AG04450 (cell line): ENCODE measurements around the gene IGSF5. TPM values are rescaled to one million over a fixed set of nuclear protein-coding genes. Genes with fewer than 3 reads are reported as not detected.
"Not testable (repeated sequence)": the region's sequence is repeated elsewhere in the genome, so short reads cannot be mapped to it uniquely, and the experiment has no call there.

Experiments
- CTCF ChIA-PET: fragments of 300-600, 350-600 bp; formaldehyde crosslinking; extraction: SDS; loops from one replicate; lab custom pipeline; 2022; ENCODE audit warnings: antibody characterized with exemption, inconsistent platforms; lab: Charles Lee
- POLR2A ChIA-PET: fragments of 350-600 bp; formaldehyde crosslinking; extraction: SDS; loops from one replicate; lab custom pipeline; 2021; ENCODE audit warnings: antibody characterized with exemption, inconsistent platforms; lab: Yijun Ruan, JAX
- DNase-seq: peaks from one replicate; pipeline ENCODE4 v3.0.0-alpha.2; 2011; ENCODE audit warnings: low read depth, low spot score
- H3K27ac ChIP-seq: one replicate; pipeline ENCODE4 v1.5.1; 2012; ENCODE audit warnings: low read depth, low read length, control low read depth
- H3K27me3 ChIP-seq: one replicate; pipeline ENCODE4 v1.6.0; 2012; ENCODE audit warnings: low read length; ENCODE audit not compliant: control insufficient read depth, insufficient read depth
- H3K4me3 ChIP-seq: 2 replicates; pipeline ENCODE4 v1.5.1; 2011; ENCODE audit warnings: mild to moderate bottlenecking, low read depth, low read length, control low read depth
- H3K9me3 ChIP-seq: 2 replicates; pipeline ENCODE4 v1.5.1; 2012; ENCODE audit warnings: low read length; ENCODE audit not compliant: control insufficient read depth, insufficient read depth
- CTCF ChIP-seq: IDR thresholded peaks from 2 replicates; pipeline ENCODE4 v1.5.1; 2011; ENCODE audit warnings: low read depth, low read length, control low read depth, inconsistent platforms
- polyA minus RNA-seq: library from RNA; depleted of rRNA, polyadenylated mRNA; stranded (reverse); fragments of >200 nt; gene quantifications from 2 replicates; pipeline ENCODE4 v1.2.3, GENCODE V29; 2011; rRNA and poly(A)+ RNA removed
- polyA plus RNA-seq: library from polyadenylated mRNA; depleted of rRNA; stranded (reverse); fragments of >200 nt; gene quantifications from 2 replicates; pipeline ENCODE4 v1.2.3, GENCODE V29; 2011; rRNA removed

The IGSF5 gene
- polyA plus RNA-seq (not detected in 2 replicates), polyA minus RNA-seq (0.28 TPM in 1 of 2 replicates, not detected in the other)

GRCh38 chr21:39744883-39745282, at the start of gene IGSF5:
IGSF5 (plus strand) TSS chr21:39745183; CDS start chr21:39745510, 327 bp downstream.
- POLR2A ChIA-PET, H3K4me3 ChIP-seq, H3K9me3 ChIP-seq, H3K27me3 ChIP-seq, DNase-seq, CTCF ChIA-PET, H3K27ac ChIP-seq: not testable (repeated sequence)

- ChIA-PET CTCF (no interaction called here), POLR2A (no interaction called here)
- TF ChIP-seq CTCF = no peak
- no peak for DNase-seq
- no peak overlapping the region for H3K27ac ChIP-seq
- no peak overlapping the region for H3K4me3 ChIP-seq
- H3K9me3 ChIP-seq = no peaks in the 10 kb centered on the region
- H3K27me3 ChIP-seq = no peaks in the 10 kb centered on the region
Observed at GRCh38 chr21:39696196-39696595, 48.8 kb upstream of the IGSF5 start.

- TF ChIP-seq CTCF = no peak
- DNase-seq = no peak
- POLR2A ChIA-PET = no interaction called here
- Histone ChIP-seq H3K27me3 (no peaks in the 10 kb centered on the region), H3K4me3 (no peak overlapping the region), H3K9me3 (no peaks in the 10 kb centered on the region), H3K27ac (no peak overlapping the region)
- CTCF ChIA-PET = no interaction called here
Observed at GRCh38 chr21:39696618-39697017, 48.4 kb upstream of the IGSF5 start.

- H3K9me3 ChIP-seq = no peaks in the 10 kb centered on the region
- ChIA-PET POLR2A (no interaction called here), CTCF (no interaction called here)
- no peak overlapping the region for H3K4me3 ChIP-seq
- no peak for DNase-seq
- TF ChIP-seq CTCF = no peak
- H3K27ac ChIP-seq = no peak overlapping the region
- no peaks in the 10 kb centered on the region for H3K27me3 ChIP-seq
Observed at GRCh38 chr21:39700318-39700717, 44.7 kb upstream of the IGSF5 start.

GRCh38 chr21:39703578-39703977, 41.4 kb upstream of the IGSF5 start:
- no peak for TF ChIP-seq CTCF
- H3K27ac ChIP-seq = no peak overlapping the region
- CTCF ChIA-PET = no interaction called here
- no peak overlapping the region for H3K4me3 ChIP-seq
- DNase-seq = no peak
- H3K9me3 ChIP-seq = no peaks in the 10 kb centered on the region
- no peaks in the 10 kb centered on the region for H3K27me3 ChIP-seq
- POLR2A ChIA-PET = no interaction called here
